HG03159 (cell line): ENCODE results near the gene PCNT.
"Not testable (repeated sequence)": the region's sequence is repeated elsewhere in the genome, so short reads cannot be mapped to it uniquely, and the experiment has no call there.

Source experiments
- ATAC-seq: cut with Tn5 transposase; IDR thresholded peaks from one replicate; pipeline ENCODE4 v1.9.1; 2021; ENCODE audit warnings: mild to moderate bottlenecking, moderate library complexity; ENCODE audit not compliant: unreplicated experiment

Gene PCNT

GRCh38 chr21:46438241-46438640, 114.3 kb downstream of the PCNT start:
- ATAC-seq = no peak

- no peak for ATAC-seq
Observed at GRCh38 chr21:46439906-46440305, 116.0 kb downstream of the PCNT start.

- no peak for ATAC-seq
Observed at GRCh38 chr21:46441331-46441730, 117.4 kb downstream of the PCNT start.

GRCh38 chr21:46441961-46442498, 118.1 kb downstream of the PCNT start:
- ATAC-seq = no peak

DNA sequence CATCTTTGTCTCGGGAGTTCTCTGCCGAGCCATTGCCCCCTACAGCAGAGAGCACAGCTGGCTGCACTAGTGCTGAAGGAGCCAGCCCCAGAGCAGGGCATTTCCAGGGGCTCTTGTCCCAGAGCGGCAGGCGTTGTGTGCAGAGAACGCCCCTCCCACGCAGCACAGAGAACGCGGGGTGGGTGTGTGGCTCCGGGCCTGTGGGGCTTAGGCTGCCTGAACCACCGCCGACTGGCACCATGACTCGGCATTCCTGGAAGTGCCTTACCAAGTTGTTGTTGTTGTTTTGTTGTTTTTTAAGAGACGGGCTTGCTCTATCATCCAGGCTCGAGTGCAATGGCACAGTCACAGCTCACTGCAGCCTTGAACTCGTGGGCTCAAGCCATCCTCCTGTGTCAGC, 119.0 kb downstream of the PCNT start:
- no peak for ATAC-seq

DNA sequence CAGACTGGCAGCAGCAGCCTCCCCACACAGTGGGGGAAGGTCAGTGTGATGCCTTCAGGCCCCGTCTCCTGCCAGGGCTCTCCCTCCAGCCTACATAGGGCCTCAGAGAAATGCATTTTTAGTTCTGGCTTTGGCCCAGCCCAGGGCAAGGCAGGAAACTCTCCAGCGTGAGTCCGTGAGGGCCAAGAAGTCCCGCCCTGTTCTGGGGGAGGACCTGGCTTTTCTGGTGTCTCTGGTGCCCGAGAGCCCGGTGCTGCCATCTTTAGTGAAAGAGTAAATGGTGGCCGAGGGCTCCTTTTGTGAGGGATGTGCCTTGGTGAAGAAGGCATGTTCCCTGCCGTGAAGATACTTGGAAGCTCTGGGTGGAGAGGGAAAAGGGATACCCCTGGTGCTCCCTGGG, 120.0 kb downstream of the PCNT start:
- ATAC-seq = no peak

DNA sequence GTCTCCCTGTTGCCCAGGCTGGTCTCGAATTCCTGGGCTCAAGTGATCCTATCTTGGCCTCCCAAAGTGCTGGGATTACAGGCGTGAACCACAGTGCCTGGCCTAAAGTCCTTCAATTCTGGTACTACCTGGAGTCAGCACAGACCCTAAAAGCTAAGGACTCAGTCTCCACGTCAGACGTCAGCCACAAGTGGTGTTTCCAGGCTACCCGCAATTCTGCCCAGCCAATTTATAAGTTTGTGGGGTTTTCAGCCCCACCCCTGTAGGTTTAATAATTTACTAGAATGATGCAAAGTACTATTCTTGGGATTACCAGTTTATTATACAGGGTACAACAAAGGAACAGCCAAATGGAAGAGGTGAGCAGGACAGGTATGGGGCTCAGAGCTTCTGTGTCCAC, 124.2 kb downstream of the PCNT start:
- no peak for ATAC-seq

DNA sequence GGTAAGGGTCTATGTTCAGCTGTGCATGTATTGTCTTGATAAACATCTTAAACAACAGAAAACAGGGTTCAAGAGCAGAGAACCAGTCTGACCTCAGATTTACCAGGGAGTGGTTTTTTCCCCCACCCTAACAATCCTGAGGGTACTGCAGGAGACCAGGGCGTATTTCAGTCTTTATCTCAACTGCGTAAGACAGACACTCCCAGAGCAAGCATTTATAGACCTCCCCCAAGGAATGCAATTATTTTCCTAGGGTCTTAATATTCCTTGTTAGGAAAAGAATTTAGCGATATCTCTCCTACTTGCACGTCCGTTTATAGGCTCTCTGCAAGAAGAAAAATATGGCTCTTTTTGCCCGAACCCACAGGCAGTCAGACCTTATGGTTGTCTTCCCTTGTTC, 124.9 kb downstream of the PCNT start:
- ATAC-seq = not testable (repeated sequence)

GRCh38 chr21:46452710-46453109, 128.8 kb downstream of the PCNT start:
- ATAC-seq = no peak

- ATAC-seq = no peak
Observed at GRCh38 chr21:46454142-46454541, 130.2 kb downstream of the PCNT start.

GRCh38 chr21:46454634-46455390, 130.9 kb downstream of the PCNT start:
- no peak for ATAC-seq

GRCh38 chr21:46455575-46456385, 131.8 kb downstream of the PCNT start:
- no peak for ATAC-seq

DNA sequence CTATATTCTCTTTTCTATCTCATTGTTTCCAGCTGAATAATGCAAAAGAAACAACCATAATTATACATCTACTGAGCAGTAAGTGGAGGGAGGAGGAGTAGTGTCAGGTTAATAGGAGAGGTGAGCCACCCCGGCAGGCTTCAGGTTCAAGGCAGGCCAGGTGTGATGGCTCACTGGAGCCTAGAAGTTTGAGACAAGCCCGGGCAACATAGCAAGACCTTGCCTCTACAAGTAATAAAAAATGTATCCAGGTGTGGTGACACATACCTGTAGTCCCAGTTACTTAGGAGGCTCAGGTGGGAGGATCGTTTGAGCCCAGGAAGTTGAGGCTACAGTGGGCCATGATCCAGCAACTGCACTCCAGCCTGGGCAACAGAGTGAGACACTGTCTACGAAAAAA, 132.8 kb downstream of the PCNT start:
- ATAC-seq = no peak

DNA sequence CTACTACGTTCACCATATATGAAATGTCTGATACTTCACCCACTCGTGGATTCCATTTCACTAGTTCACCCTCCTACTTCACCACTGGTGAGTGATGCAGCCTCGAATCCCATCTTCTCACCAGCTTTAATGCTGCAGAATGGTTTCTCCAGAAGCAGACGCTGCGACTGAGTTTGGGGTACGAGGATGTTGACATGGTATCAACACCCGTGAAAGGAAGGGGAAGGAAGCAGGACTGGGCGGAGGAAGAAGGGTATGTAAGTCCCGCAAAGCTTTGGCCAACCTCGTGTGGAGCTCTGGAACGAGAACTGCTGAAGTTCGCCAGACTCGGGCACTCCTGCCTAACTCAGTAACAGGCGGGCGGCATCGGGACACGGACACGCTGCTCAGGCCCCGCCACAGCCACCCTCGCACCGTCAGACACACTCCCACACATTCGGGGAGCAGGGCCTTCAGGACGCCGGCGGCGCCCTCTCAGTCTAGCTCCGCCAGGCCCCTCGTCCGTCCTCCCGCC, 133.9 kb downstream of the PCNT start:
- ATAC-seq = peak; percentile 9

- ATAC-seq = peak; percentile 90
Observed at GRCh38 chr21:46458315-46459023, 134.5 kb downstream of the PCNT start, which contains the start of gene DIP2A. Gene DIP2A (plus strand): TSS chr21:46458891. CDS start chr21:46459132, 241 bp downstream.

- ATAC-seq = no peak
Observed at GRCh38 chr21:46459024-46459355, 135.0 kb downstream of the PCNT start.

DNA sequence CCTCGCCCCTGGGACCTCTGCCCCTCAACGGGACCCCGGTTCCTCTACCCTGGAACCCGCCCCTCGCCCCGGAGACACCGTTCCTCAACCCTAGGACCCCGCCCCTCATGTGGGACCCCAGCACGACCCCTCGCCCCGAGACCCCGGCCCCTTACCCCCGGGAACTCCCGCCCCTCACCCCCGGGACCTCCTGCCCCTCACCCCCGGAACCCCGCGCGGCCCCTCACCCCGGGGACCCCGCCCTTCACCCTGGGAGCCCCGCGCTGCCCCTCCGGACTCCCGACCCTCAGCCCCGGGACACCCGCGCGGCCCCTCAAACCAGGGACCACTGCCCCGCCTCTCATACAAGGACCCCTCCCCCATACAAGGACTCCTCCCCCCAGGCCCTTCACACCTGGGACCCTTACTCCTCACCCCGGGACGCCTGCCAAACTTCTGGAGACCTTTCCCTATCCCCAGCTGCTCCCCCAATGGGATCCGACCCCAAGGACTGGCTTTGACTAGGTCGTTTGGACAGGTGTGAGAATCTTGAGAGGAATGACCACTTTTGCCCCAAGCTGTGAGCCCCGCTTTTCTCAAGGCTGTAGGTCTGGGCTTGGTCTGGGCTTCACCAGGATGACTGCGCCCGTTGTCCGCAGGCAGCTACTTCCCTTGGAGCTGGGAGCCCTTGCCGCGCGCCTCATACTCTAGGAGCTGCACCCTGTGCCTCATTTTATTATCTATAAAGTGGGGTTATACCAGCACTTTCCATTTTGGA, 135.6 kb downstream of the PCNT start:
- ATAC-seq = no peak

DNA sequence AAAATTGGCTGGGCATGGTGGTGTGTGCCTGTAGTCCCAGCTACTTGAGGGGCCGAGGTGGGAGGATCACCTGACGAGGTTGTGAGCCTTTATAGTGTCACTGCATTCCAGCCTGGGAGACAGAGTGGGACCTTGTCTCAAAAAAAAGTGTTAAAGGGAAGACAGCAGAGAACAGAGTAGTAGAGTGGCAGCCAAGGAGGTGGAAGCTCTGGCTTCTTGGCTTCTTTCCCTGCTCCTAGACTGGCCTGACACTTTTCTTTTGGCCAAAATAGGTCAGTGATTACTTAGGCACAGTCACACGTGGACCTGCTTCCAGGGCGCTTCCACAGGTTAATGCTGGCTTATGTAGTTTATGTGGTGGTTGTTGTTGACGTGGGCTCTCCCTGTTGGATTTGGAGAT, 138.0 kb downstream of the PCNT start:
- ATAC-seq = no peak

DNA sequence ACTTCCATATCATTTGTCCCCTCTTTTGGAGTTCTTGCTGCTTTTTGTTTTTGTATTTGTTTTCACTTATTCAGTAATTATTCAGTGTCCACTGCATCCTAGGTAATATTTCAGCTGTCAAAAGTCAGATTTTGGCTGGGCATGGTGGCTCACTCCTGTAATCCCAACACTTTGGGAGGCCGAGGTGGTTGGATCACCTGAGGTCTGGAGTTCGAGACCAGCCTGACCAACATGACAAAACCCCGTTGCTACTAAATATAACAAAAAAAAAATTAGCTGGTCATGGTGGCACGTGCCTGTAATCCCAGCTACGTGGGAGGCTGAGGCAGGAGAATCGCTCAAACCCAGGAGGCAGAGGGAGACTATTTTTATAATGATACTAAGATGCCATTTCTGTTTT, 141.2 kb downstream of the PCNT start:
- not testable (repeated sequence) for ATAC-seq

GRCh38 chr21:46465651-46466050, 141.7 kb downstream of the PCNT start:
- no peak for ATAC-seq
